GM23338 (cell line): ENCODE data around the gene NUTM1. TPM values are rescaled to one million over a fixed set of nuclear protein-coding genes. Genes with fewer than 3 reads are reported as not detected.

Experiments used
- ATAC-seq: fragments of 200-7000 bp; cut with Tn5 transposase; 3 replicates; pipeline ENCODE4 v1.9.1; 2020
- DNase-seq: peaks from one replicate; pipeline ENCODE4 v3.0.0-alpha.2; 2015; ENCODE audit warnings: low spot score
- H2AFZ ChIP-seq: fragments of 200-600 bp; sonication (generic); 2 replicates; pipeline ENCODE4 v1.8.0; 2016; ENCODE audit warnings: antibody characterized with exemption, mild to moderate bottlenecking, moderate library complexity
- H3F3A ChIP-seq: fragments of 200-600 bp; sonication (generic); replicated peaks from 2 replicates; pipeline ENCODE4 v1.8.0; 2017; ENCODE audit warnings: antibody characterized with exemption, mixed run types, low read depth
- H3K27ac ChIP-seq: fragments of 200-600 bp; sonication (generic); 2 replicates; pipeline ENCODE4 v1.6.1; 2016; ENCODE audit warnings: low read depth
- H3K27me3 ChIP-seq: fragments of 200-600 bp; sonication (generic); 2 replicates; pipeline ENCODE4 v1.8.0; 2016; ENCODE audit warnings: mild to moderate bottlenecking, mixed run types, moderate library complexity; ENCODE audit not compliant: insufficient read depth
- H3K36me3 ChIP-seq: fragments of 200-600 bp; sonication (generic); 2 replicates; pipeline ENCODE4 v1.8.0; 2016; ENCODE audit warnings: mild to moderate bottlenecking; ENCODE audit not compliant: insufficient read depth
- H3K4me1 ChIP-seq: fragments of 200-600 bp; sonication (generic); 2 replicates; pipeline ENCODE4 v1.8.0; 2016; ENCODE audit warnings: mild to moderate bottlenecking, moderate library complexity; ENCODE audit not compliant: insufficient read depth
- H3K4me2 ChIP-seq: fragments of 200-600 bp; sonication (generic); 2 replicates; pipeline ENCODE4 v1.7.1; 2017; ENCODE audit warnings: mixed run types
- H3K4me3 ChIP-seq: fragments of 200-600 bp; sonication (generic); 2 replicates; pipeline ENCODE4 v1.6.1; 2016; ENCODE audit warnings: mixed run types
- H3K79me2 ChIP-seq: fragments of 200-600 bp; sonication (generic); replicated peaks from 2 replicates; pipeline ENCODE4 v1.8.0; 2017; ENCODE audit warnings: mild to moderate bottlenecking; ENCODE audit not compliant: insufficient read depth
- H3K9me2 ChIP-seq: fragments of 200-600 bp; sonication (generic); 2 replicates; pipeline ENCODE4 v1.8.0; 2017; ENCODE audit not compliant: insufficient read depth
- H4K20me1 ChIP-seq: fragments of 200-600 bp; sonication (generic); replicated peaks from 2 replicates; pipeline ENCODE4 v1.8.0; 2017; ENCODE audit warnings: mild to moderate bottlenecking; ENCODE audit not compliant: insufficient read depth
- H3K27ac Mint-ChIP-seq: 2 replicates; pipeline ENCODE4 v1.8.0; 2020; ENCODE audit warnings: inconsistent platforms, mild to moderate bottlenecking, moderate library complexity, mixed read lengths
- H3K27me3 Mint-ChIP-seq: 3 replicates; pipeline ENCODE4 v1.8.0; 2022; ENCODE audit warnings: low read depth, mild to moderate bottlenecking, moderate library complexity, mixed read lengths, inconsistent platforms; ENCODE audit not compliant: insufficient read depth, poor library complexity
- H3K36me3 Mint-ChIP-seq: 3 replicates; pipeline ENCODE4 v1.8.0; 2021; ENCODE audit warnings: low read depth, mild to moderate bottlenecking, inconsistent platforms, moderate library complexity, mixed read lengths
- H3K4me1 Mint-ChIP-seq: 3 replicates; pipeline ENCODE4 v1.8.0; 2020; ENCODE audit warnings: mild to moderate bottlenecking, inconsistent platforms, mixed read lengths
- H3K4me3 Mint-ChIP-seq: 3 replicates; pipeline ENCODE4 v1.8.0; 2021; ENCODE audit warnings: moderate library complexity, mild to moderate bottlenecking, inconsistent platforms, mixed read lengths
- H3K9me3 Mint-ChIP-seq: 3 replicates; pipeline ENCODE4 v1.8.0; 2020; ENCODE audit warnings: moderate library complexity, mild to moderate bottlenecking, inconsistent platforms, mixed read lengths
- CREB1 ChIP-seq: fragments of 250-450 bp; sonication (Bioruptor Pico); IDR thresholded peaks from 2 replicates; pipeline ENCODE4 v1.5.0; 2020; ENCODE audit warnings: low read depth, mild to moderate bottlenecking, moderate library complexity
- ETS1 ChIP-seq: IDR thresholded peaks from 2 replicates; pipeline ENCODE4 v1.6.1; 2016; ENCODE audit warnings: antibody characterized with exemption
- EZH2 ChIP-seq: fragments of 200-600 bp; sonication (generic); IDR thresholded peaks from one replicate; pipeline ENCODE4 v1.8.0; 2017; ENCODE audit warnings: antibody characterized with exemption, mild to moderate bottlenecking, low read depth; ENCODE audit not compliant: unreplicated experiment
- EZH2phosphoT487 ChIP-seq: fragments of 200-600 bp; sonication (generic); IDR thresholded peaks from one replicate; pipeline ENCODE4 v1.8.1; 2018; ENCODE audit warnings: antibody characterized with exemption; ENCODE audit not compliant: unreplicated experiment
- JUNB ChIP-seq: IDR thresholded peaks from one replicate; pipeline ENCODE4 v1.6.1; 2016; ENCODE audit warnings: antibody characterized with exemption; ENCODE audit not compliant: unreplicated experiment
- NANOG ChIP-seq: IDR thresholded peaks from 2 replicates; pipeline ENCODE4 v1.6.1; 2016; ENCODE audit warnings: antibody characterized with exemption, borderline replicate concordance
- POLR2AphosphoS5 ChIP-seq: IDR thresholded peaks from 2 replicates; pipeline ENCODE4 v1.6.1; 2016; ENCODE audit warnings: antibody characterized with exemption, low read depth
- REST ChIP-seq: IDR thresholded peaks from one replicate; pipeline ENCODE4 v1.6.1; 2018; ENCODE audit warnings: antibody characterized with exemption; ENCODE audit not compliant: unreplicated experiment
- STAT1 ChIP-seq: IDR thresholded peaks from one replicate; pipeline ENCODE4 v1.6.1; 2016; ENCODE audit warnings: antibody characterized with exemption; ENCODE audit not compliant: unreplicated experiment
- ZNF114 ChIP-seq: fragments of 250-450 bp; sonication (Bioruptor Pico); IDR thresholded peaks from 2 replicates; pipeline ENCODE4 v1.5.0; 2020; ENCODE audit warnings: mild to moderate bottlenecking, moderate library complexity
- ZNF331 ChIP-seq: fragments of 250-450 bp; sonication (Bioruptor Pico); IDR thresholded peaks from 2 replicates; pipeline ENCODE4 v1.5.0; 2020; ENCODE audit warnings: low read depth, mild to moderate bottlenecking, moderate library complexity
- polyA plus RNA-seq: library from polyadenylated mRNA; unstranded; fragments of >200 nt; fragmentation: Nextera tagmentation; extraction: Ambion mirVana; gene quantifications from 2 replicates; pipeline ENCODE4 v1.2.1, GENCODE V29; 2016
- total RNA-seq: library from RNA; depleted of rRNA; stranded (reverse); fragments of >200 nt; shearing (Covaris generic); gene quantifications from 2 replicates; pipeline ENCODE4 v1.2.3, GENCODE V29; 2014
- TF ChIP-seq, protein P1 (sequence below), 2 experiments: fragments of 200-600 bp in 1 of 2; sonication (generic) in 1 of 2; conservative IDR thresholded peaks; 2 replicates each; pipeline versions ENCODE4 v1.5.1 to v1.6.1; 2016 to 2017; ENCODE audit warnings: antibody characterized with exemption in 2 of 2, low read depth in 2 of 2, mild to moderate bottlenecking in 2 of 2, moderate library complexity in 1 of 2
- TF ChIP-seq, protein P2 (sequence below): fragments of 250-450 bp; sonication (Bioruptor Pico); IDR thresholded peaks from 2 replicates; pipeline ENCODE4 v1.5.0; 2020; ENCODE audit warnings: mild to moderate bottlenecking, moderate library complexity

NUTM1 gene
- total and polyA plus RNA-seq, 2 experiments from 2014 or later: 0.16 to 1.2 TPM

- no peaks in the 10 kb centered on the region for H4K20me1 ChIP-seq
- ATAC-seq (no peak), DNase-seq (no peak)
- no peak overlapping the region for H3K4me2 ChIP-seq
- H2AFZ ChIP-seq: no peak overlapping the region
- no peaks in the 10 kb centered on the region for H3F3A ChIP-seq
- no peaks in the 10 kb centered on the region for H3K27me3 ChIP-seq
- peaks cover 12% of the 10 kb centered on the region for H3K27me3 Mint-ChIP-seq
- H3K4me3 ChIP-seq: no peak overlapping the region
- H3K4me3 Mint-ChIP-seq: no peak overlapping the region
- H3K27ac ChIP-seq: no peak overlapping the region
- peaks cover 3% of the 10 kb centered on the region; the same call in 1 of the 2 replicates for H3K36me3 ChIP-seq
- H3K9me2 ChIP-seq: no peaks in the 10 kb centered on the region
- TF ChIP-seq, protein P1, sequence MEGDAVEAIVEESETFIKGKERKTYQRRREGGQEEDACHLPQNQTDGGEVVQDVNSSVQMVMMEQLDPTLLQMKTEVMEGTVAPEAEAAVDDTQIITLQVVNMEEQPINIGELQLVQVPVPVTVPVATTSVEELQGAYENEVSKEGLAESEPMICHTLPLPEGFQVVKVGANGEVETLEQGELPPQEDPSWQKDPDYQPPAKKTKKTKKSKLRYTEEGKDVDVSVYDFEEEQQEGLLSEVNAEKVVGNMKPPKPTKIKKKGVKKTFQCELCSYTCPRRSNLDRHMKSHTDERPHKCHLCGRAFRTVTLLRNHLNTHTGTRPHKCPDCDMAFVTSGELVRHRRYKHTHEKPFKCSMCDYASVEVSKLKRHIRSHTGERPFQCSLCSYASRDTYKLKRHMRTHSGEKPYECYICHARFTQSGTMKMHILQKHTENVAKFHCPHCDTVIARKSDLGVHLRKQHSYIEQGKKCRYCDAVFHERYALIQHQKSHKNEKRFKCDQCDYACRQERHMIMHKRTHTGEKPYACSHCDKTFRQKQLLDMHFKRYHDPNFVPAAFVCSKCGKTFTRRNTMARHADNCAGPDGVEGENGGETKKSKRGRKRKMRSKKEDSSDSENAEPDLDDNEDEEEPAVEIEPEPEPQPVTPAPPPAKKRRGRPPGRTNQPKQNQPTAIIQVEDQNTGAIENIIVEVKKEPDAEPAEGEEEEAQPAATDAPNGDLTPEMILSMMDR (conservative IDR thresholded peaks at IDR 0.05; ENCODE audit: low read depth in 2 of 2): no peak
- TF ChIP-seq REST: no peak
- no peak for TF ChIP-seq ETS1
- no peak for TF ChIP-seq EZH2phosphoT487
- no peak for TF ChIP-seq JUNB
- TF ChIP-seq, protein P2, sequence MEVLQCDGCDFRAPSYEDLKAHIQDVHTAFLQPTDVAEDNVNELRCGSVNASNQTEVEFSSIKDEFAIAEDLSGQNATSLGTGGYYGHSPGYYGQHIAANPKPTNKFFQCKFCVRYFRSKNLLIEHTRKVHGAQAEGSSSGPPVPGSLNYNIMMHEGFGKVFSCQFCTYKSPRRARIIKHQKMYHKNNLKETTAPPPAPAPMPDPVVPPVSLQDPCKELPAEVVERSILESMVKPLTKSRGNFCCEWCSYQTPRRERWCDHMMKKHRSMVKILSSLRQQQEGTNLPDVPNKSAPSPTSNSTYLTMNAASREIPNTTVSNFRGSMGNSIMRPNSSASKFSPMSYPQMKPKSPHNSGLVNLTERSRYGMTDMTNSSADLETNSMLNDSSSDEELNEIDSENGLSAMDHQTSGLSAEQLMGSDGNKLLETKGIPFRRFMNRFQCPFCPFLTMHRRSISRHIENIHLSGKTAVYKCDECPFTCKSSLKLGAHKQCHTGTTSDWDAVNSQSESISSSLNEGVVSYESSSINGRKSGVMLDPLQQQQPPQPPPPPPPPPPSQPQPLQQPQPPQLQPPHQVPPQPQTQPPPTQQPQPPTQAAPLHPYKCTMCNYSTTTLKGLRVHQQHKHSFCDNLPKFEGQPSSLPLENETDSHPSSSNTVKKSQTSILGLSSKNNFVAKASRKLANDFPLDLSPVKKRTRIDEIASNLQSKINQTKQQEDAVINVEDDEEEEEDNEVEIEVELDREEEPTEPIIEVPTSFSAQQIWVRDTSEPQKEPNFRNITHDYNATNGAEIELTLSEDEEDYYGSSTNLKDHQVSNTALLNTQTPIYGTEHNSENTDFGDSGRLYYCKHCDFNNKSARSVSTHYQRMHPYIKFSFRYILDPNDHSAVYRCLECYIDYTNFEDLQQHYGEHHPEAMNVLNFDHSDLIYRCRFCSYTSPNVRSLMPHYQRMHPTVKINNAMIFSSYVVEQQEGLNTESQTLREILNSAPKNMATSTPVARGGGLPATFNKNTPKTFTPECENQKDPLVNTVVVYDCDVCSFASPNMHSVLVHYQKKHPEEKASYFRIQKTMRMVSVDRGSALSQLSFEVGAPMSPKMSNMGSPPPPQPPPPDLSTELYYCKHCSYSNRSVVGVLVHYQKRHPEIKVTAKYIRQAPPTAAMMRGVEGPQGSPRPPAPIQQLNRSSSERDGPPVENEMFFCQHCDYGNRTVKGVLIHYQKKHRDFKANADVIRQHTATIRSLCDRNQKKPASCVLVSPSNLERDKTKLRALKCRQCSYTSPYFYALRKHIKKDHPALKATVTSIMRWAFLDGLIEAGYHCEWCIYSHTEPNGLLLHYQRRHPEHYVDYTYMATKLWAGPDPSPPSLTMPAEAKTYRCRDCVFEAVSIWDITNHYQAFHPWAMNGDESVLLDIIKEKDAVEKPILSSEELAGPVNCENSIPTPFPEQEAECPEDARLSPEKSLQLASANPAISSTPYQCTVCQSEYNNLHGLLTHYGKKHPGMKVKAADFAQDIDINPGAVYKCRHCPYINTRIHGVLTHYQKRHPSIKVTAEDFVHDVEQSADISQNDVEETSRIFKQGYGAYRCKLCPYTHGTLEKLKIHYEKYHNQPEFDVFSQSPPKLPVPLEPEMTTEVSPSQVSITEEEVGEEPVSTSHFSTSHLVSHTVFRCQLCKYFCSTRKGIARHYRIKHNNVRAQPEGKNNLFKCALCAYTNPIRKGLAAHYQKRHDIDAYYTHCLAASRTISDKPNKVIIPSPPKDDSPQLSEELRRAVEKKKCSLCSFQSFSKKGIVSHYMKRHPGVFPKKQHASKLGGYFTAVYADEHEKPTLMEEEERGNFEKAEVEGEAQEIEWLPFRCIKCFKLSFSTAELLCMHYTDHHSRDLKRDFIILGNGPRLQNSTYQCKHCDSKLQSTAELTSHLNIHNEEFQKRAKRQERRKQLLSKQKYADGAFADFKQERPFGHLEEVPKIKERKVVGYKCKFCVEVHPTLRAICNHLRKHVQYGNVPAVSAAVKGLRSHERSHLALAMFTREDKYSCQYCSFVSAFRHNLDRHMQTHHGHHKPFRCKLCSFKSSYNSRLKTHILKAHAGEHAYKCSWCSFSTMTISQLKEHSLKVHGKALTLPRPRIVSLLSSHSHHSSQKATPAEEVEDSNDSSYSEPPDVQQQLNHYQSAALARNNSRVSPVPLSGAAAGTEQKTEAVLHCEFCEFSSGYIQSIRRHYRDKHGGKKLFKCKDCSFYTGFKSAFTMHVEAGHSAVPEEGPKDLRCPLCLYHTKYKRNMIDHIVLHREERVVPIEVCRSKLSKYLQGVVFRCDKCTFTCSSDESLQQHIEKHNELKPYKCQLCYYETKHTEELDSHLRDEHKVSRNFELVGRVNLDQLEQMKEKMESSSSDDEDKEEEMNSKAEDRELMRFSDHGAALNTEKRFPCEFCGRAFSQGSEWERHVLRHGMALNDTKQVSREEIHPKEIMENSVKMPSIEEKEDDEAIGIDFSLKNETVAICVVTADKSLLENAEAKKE: no peak
- no peak for TF ChIP-seq NANOG
- TF ChIP-seq POLR2AphosphoS5: no peak
- no peak for TF ChIP-seq ZNF331 (CRISPR knock-in tag)
- TF ChIP-seq EZH2: no peak
- TF ChIP-seq STAT1: no peak
- no peak for TF ChIP-seq CREB1
- no peak for TF ChIP-seq ZNF114
- H3K36me3 Mint-ChIP-seq: peaks cover 9% of the 10 kb centered on the region
- H3K79me2 ChIP-seq: no peaks in the 10 kb centered on the region
- peaks cover 18% of the 10 kb centered on the region for H3K4me1 Mint-ChIP-seq
- no peak overlapping the region for H3K27ac Mint-ChIP-seq
- H3K9me3 Mint-ChIP-seq: no peaks in the 10 kb centered on the region; the same call in 1 of the 3 replicates
- 0 out of 2 replicates have a peak, but pooled peaks cover 4% of the 10 kb centered on the region for H3K4me1 ChIP-seq
Observed at GRCh38 chr15:34349769-34350168, 6.7 kb downstream of the NUTM1 start.
